GM12878 (cell line): ENCODE results near the gene MMP15.

Experiments used
- BACH1 ChIP-seq: fragments of 450-650 bp; IDR thresholded peaks from 2 replicates; pipeline ENCODE4 v1.6.1; 2017; ENCODE audit warnings: mild to moderate bottlenecking, borderline replicate concordance
- IRF3 ChIP-seq: fragments of 450-650 bp; IDR thresholded peaks from 2 replicates; pipeline ENCODE4 v1.6.1; 2014; ENCODE audit warnings: mild to moderate bottlenecking
- SIN3A ChIP-seq: IDR thresholded peaks from 2 replicates; pipeline ENCODE4 v1.6.1; 2012; ENCODE audit warnings: low read depth, low read length, improper control_type of control experiment
- YY1 ChIP-seq: IDR thresholded peaks from 2 replicates; pipeline ENCODE4 v1.6.1; 2011; ENCODE audit warnings: low read depth, mild to moderate bottlenecking, low read length
- TF ChIP-seq, protein P1 (sequence below): IDR thresholded peaks from 2 replicates; pipeline ENCODE4 v1.6.1; 2011; ENCODE audit warnings: low read depth, low read length, improper control_type of control experiment, borderline replicate concordance

DNA sequence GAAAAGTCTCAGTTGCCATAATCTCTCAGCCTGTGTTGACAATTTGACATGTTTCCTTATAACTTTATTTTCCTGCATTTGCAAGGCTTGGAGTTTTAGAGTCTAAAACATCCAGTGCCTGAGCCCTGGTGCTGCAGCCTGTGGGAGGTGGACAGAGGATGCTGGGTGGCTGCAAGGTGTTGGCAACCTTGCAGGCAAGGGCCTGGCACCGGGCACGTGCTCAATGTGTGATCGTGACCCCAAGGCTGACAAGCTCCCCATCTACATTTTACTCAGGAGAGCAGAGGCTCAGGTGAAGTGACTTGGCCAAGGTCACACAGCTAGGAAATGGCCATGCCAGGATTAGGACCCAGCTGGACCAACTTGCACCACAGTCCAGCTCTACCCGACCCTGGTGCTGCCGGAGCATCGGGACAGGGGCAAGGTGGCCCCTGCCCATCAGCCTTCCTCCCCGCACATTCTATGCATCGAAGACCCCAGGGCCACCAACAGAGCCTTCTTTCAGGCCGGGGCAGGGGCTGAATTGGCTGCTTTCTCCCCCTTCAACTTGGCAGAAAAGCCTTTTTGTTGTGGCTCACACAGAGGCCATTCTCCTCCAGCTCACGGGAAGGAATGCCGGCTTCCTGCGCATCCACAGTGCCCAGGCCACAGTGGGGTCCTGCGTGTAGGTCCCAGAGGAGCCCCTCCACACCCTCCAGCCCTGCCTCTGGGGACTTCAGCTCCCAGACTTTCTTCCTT is 23.1 kb downstream of the MMP15 start:
- TF ChIP-seq BACH1 (no peak), IRF3 (no peak), SIN3A (no peak), YY1 (no peak)
- TF ChIP-seq, protein P1, sequence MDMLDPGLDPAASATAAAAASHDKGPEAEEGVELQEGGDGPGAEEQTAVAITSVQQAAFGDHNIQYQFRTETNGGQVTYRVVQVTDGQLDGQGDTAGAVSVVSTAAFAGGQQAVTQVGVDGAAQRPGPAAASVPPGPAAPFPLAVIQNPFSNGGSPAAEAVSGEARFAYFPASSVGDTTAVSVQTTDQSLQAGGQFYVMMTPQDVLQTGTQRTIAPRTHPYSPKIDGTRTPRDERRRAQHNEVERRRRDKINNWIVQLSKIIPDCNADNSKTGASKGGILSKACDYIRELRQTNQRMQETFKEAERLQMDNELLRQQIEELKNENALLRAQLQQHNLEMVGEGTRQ, result no peak
